Stimulated activated CD4-positive, alpha-beta T cell treated with anti-CD3 and anti-CD28 coated beads, TNF-alpha, amount 100 ng/mL, for 4 hours (primary cell): ENCODE data around the gene VKORC1L1.
"Not testable (repeated sequence)": the region's sequence is repeated elsewhere in the genome, so short reads cannot be mapped to it uniquely, and the experiment has no call there.

ENCODE experiments used
- DNase-seq, 3 experiments: peaks; one replicate each; pipeline ENCODE4 v3.0.0-alpha.2; 2020; ENCODE audit warnings: low read depth in 3 of 3

The VKORC1L1 gene

GRCh38 chr7:65937296-65937695 is 64.4 kb downstream of the VKORC1L1 start:
- no peak for DNase-seq

DNA sequence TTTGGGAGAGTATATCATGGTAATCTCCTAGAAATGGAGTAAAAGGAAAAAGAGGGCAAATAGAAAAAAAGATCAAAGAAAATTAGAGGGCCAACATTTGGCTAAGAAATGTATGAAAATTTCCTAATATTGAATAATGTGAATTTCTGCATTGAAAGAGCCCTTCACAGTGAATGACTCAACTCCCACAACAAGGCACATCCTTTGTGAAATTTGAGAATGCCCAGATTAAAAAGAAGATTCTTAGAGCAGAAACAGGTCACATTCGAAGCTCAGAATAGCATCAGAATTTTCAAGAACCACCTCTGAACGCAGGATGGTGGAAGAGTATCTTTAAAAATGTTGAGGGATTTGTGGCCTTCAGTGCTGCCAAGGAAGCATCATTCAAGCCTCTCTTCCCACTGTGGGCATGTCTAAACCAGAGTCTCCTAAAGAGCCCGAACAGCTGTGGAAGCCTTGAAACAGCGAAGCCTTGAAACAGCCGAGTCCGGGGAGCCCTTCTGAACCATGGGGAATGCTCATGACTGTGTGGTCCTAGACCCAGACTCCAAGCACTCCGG is 65.5 kb downstream of the VKORC1L1 start:
- no peak for DNase-seq

DNA sequence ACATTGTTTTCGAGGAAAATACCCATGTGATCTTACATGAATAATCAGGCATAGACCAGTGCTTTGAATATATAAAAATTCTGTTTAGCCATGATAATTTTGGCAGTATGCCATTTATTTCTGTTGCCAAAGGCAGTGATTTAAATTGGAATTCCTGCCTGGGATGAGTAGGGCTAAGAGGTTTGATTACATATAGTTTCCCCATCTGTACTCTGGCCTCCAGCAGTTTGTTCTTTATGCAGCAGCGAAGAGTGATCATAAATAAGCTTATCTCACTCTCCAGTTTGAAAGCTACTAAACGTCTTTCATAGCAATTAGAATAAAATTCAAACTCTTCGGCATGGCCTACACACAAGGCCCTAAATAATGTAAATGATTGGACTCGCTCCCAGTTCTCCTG is 72.9 kb downstream of the VKORC1L1 start:
- DNase-seq, result not testable (repeated sequence)

GRCh38 chr7:65946904-65947303 is 74.0 kb downstream of the VKORC1L1 start:
- no peak for DNase-seq

DNA sequence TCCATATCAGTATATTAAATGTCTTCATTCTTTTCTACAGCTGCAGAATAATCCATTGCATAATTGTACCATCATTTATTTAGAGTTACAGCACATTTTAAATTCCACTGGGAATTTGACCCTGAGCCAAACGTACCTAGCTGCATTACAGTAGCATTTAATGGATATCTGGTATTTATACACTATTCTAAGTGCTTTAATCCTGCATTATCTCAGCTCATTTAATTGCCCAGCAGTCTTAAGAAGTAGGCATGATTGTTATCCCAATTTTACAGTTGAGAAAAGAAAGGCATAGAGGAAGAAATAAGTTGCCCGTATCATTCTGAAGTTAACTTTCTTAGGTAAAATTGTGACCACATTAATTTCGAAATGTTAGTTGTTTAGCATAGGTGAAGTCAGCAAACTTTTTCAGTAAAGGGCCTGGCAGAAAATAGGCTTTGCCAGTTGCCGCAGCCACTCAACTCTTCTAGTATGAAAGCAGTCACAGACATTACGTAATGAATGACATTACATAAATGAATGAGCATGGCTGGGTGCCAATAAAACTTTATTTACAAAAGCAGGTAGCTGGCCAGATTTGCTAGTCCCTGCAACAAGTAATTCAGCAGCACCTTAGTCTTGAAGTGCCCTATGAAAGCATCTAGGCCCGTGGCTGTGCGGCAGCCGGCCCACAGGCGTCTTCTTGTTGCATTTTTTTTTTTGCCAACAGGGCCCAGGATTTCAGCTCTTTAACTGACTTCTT is 79.1 kb downstream of the VKORC1L1 start:
- no peak for DNase-seq

- DNase-seq, result no peak
These were observed 80.3 kb downstream of the VKORC1L1 start for GRCh38 chr7:65953001-65953720.

- DNase-seq, result no peak
These were observed 81.1 kb downstream of the VKORC1L1 start for GRCh38 chr7:65953890-65954450.

DNA sequence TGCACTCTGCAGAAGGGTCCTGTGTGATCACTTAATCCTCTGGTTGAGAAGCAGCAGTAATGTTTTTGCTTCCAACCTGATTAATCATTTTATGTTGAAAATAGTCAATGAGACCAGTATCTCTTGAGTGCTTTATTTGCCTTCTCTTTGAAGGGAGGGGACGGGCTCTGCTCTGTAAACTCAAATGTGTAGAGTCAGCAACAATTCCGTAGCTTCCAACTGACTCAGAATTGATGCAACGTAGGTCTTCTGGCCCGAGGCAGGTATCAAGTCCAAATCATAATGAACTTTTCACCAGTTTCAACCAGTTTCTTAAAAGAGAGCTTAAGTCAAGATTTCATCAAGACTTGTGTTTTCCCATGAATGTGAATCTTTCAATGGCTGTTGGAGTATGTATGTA is 82.8 kb downstream of the VKORC1L1 start:
- no peak for DNase-seq

- DNase-seq, result no peak
These were observed 87.6 kb downstream of the VKORC1L1 start for GRCh38 chr7:65960351-65961074.

DNA sequence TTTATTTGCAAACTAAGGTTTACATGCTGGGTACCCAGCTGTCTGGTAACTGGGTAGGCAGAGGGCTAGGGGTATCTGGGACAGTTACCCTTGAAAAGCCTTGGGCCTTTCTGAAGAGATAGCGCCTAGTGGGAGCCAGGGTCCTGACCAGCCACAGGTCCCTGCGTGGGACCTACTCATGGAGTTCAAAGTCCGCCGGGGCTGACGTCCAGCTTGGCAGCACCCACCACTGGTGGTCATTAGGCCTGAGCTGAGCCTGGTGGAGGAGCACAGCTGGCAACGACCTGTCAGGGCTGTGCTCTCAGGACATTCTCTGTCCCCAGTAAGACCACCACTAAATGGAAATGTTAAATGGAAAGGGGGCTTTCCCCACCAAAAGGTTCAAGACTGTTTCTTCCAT is 89.2 kb downstream of the VKORC1L1 start:
- no peak for DNase-seq

GRCh38 chr7:65964671-65965070 is 91.8 kb downstream of the VKORC1L1 start:
- DNase-seq, result not testable (repeated sequence)

DNA sequence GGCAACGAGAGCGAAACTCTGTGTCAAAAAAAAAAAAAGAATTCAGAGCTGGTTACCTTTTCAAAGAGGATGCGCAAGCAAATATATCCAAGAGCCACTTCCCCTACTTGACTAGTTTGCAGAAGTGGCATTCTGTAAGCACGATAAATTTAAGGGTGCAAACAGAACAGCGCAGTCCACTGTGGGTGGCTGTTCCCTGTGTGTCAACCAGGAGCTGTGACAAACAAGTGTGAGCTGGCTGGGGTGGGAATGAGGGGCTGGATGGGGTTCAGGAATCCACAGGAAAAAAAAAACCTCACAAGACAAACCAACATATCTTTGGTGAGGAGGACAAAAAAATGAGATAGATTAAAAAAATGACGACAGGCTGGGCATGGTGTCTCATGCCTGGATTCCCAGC is 93.3 kb downstream of the VKORC1L1 start:
- DNase-seq, result no peak

GRCh38 chr7:65967361-65968155 is 94.7 kb downstream of the VKORC1L1 start:
- DNase-seq, result no peak

DNA sequence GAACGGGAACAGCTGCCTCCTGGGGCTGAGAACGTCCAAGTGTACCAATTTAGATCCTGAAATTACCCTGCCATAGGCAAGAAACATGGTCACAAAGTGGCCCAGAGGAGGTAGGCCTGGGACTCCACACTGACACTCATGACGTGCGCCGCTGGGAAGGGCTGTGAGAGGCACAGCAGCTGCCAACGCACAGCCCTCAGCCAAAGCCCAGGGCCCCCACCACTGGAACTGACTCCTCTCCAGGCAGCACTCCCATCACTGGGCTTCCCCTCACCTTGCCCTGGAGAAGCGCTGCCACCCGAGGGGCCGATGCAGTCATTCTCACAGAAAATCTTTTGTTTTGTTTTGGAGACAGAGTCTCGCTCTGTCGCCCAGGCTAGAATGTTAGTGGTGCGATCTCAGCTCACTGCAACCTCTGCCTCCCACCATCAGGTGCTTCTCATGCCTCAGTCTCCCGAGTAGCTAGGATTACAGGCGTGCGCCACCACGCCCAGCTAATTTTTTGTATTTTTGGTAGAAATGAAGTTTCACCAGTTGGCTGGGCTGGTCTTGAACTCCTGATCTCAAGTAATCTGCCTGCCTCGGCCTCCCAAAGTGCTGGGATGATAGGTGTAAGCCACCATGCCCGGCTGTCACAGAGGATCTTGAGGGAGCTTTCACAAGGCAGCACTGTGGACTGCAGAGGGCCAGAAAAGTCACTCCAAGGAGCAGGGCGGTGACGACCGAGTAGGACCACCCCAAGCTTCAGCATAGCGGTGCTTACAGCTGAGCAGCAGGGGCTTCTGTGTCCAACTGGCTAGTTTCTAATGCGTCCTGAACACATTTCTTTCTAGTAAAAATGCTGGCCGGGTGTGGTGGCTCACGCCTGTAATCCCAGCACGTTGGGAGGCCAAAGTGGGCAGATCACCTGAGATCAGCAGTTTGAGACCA is 95.6 kb downstream of the VKORC1L1 start:
- no peak for DNase-seq

DNA sequence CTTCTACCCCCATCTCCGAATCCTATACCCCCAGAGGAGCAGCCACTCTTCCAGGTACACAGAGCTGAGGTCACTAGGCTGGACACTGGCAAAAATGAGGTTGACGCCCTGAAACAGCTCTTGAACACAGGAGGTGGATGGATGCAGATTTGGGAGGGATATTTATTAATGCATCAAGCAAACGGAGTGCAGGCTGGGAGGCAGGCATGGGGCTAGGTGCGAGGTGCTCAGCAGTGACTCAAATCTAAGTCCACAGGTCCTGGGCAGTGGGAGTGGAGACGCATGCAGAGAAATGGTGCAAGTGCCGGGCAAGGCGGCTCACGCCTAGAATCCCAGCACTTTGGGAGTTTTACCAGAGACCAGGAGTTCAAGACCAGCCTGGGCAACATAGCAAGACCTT is 98.1 kb downstream of the VKORC1L1 start:
- no peak for DNase-seq

DNA sequence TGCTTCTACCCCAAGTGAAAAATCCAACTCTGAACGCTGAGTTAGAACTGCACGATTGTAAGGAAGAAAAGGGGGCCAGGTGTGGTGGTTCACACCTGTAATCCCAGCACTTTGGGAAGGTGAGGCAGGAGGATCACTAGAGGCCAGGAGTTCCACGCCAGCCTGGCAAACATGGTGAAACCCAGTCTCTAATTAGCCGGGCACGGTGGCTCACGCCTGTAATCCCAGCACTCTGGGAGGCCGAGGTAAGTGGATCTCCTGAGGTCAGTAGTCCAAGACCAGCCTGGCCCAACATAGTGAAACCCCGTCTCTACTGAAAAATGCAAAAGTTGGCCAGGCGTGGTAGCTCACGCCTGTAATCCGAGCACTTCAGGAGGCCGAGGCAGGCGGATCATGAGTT is 100.1 kb downstream of the VKORC1L1 start:
- DNase-seq, result no peak

DNA sequence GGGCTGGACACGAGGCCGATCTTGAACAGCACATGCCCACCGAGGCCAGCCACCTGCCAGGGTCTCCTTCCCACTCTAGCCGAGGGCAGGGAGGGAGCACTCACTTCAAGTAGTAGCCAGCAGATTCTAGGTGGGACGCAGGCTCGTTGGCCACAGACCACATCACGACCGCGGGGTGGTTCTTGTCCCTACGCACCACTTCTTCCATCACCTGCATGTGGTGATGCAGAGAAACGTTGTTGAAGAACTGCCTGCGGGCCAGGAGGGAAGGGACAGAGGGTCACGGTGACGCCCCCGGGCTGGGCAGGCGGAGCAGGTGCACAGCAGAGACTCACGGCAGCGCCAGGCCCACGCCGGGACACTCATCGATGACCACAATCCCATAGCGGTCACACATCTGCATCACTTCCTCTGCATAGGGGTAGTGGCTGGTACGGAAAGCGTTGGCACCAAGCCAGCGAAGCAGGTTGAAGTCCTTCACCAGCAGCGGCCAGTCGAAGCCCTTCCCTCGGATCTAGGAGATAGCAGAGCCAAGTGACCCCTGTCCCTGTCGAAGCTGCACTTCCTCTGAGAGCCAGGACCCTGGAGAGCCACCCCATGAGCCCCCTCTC is 101.4 kb downstream of the VKORC1L1 start:
- no peak for DNase-seq

DNA sequence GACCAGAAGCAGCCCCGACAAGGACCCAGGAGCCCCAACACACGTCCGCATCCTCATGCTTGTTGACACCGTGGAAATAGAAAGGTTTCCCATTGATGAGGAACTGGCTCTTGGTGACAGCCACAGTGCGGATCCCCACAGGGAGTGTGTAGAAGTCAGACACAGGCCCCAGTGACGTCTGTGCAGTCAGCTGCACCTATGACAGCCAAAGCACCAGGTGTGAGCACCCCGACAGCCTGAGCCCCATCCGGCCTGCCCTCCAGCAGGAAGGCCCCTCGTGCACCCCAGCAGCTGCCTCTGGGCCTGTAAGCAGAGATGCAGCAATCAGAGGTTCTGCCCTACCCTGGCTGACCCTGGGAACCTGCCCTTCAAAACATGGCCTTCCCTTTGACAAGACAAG is 102.0 kb downstream of the VKORC1L1 start:
- DNase-seq, result no peak

DNA sequence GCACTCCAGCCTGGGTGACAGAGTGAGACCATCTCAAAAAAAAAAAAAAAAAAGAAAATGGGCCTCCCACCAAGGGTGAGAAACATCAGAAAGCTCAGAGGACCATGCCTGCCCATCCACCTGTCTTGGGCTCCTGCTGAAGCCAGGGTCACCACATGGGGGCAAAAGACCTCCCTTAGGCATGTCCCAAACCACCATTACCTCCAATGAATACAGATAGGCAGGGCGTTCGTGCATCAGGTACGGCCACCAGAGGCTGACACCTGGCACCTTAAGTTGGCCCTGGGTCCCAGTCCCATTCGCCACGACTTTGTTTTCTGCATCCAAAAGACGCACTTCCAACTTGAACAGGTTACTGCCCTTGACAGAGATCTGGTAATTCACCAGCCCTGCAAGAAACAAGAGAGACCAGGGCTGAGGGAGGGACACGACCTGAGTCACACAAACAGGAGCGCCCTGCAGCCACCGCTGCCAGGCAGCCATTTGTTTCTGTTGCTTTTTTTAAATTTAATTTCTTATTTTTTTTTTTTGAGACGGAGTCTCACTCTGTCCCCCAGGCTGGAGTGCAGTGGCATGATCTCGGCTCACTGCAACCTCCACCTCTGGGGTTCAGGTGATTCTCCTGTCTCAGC is 103.1 kb downstream of the VKORC1L1 start:
- DNase-seq, result no peak
